H1 (cell line): ENCODE data around the gene MBD5. TPM values are rescaled to one million over a fixed set of nuclear protein-coding genes. Genes with fewer than 3 reads are reported as not detected.

ENCODE experiments used
- CTCF ChIA-PET: fragments of 300-600 bp; sonication (Branson Sonifier 250); formaldehyde crosslinking; loops from one replicate; lab custom pipeline; 2021; ENCODE audit not compliant: partially characterized antibody; lab: Charles Lee
- POLR2A ChIA-PET: fragments of 300-600 bp; sonication (Branson Sonifier 250); formaldehyde crosslinking; loops from one replicate; lab custom pipeline; 2021; ENCODE audit warnings: inconsistent platforms; ENCODE audit not compliant: partially characterized antibody; lab: Charles Lee
- DNase-seq, 2 experiments: peaks; one replicate each; pipeline versions ENCODE4 v3.0.0 to v3.0.0-alpha.2; 2010 to 2022; ENCODE audit warnings: low spot score in 2 of 2, low read depth in 1 of 2, mixed read lengths in 1 of 2
- FAIRE-seq: peaks from 2 replicates; lab custom pipeline; 2011; peaks lifted over from hg19 to GRCh38; lab: Jason Lieb, UNC
- H2AFZ ChIP-seq: 2 replicates; pipeline ENCODE4 v1.8.1; 2012; ENCODE audit warnings: low read length, inconsistent platforms
- H2AK5ac ChIP-seq: 2 replicates; pipeline ENCODE4 v1.6.1; 2013; ENCODE audit warnings: low read depth, low read length
- H2BK120ac ChIP-seq: replicated peaks from 2 replicates; pipeline ENCODE3; 2013; ENCODE audit warnings: low read depth, low read length, inconsistent platforms
- H2BK12ac ChIP-seq: 2 replicates; pipeline ENCODE4 v1.6.1; 2013; ENCODE audit warnings: low read depth, low read length
- H2BK15ac ChIP-seq: 2 replicates; pipeline ENCODE4 v1.6.1; 2013; ENCODE audit warnings: low read length
- H2BK20ac ChIP-seq: 2 replicates; pipeline ENCODE4 v1.6.1; 2013; ENCODE audit warnings: low read length
- H2BK5ac ChIP-seq: 2 replicates; pipeline ENCODE4 v1.6.1; 2013; ENCODE audit warnings: low read depth, low read length
- H3K14ac ChIP-seq: 2 replicates; pipeline ENCODE4 v1.6.1; 2013; ENCODE audit warnings: inconsistent platforms; ENCODE audit not compliant: insufficient read length
- H3K18ac ChIP-seq: 2 replicates; pipeline ENCODE4 v1.6.1; 2013; ENCODE audit warnings: low read length; ENCODE audit errors: extremely low read depth
- H3K23ac ChIP-seq: 2 replicates; pipeline ENCODE4 v1.6.1; 2013; ENCODE audit warnings: inconsistent platforms; ENCODE audit not compliant: insufficient read length
- H3K23me2 ChIP-seq: 2 replicates; pipeline ENCODE4 v1.6.1; 2013; ENCODE audit warnings: low read depth, low read length
- H3K27ac ChIP-seq: 2 replicates; pipeline ENCODE4 v1.6.1; 2011; ENCODE audit warnings: low read depth, low read length, inconsistent platforms
- H3K27me3 ChIP-seq, 4 experiments: replicated peaks in 1 of 4; 1 replicate in 1 of 4; 2 replicates in 3 of 4; pipeline versions ENCODE4 v1.6.1 to v1.8.1; 2011 to 2013; ENCODE audit warnings: low read length in 3 of 4, mild to moderate bottlenecking in 3 of 4, inconsistent platforms in 2 of 4, mixed read lengths in 2 of 4, moderate library complexity in 1 of 4; ENCODE audit not compliant: control insufficient read depth in 3 of 4, insufficient read depth in 3 of 4; ENCODE audit errors: extremely low read depth in 1 of 4
- H3K36me3 ChIP-seq, 4 experiments: 2 replicates each; pipeline versions ENCODE4 v1.6.1 to v1.8.1; 2011 to 2013; ENCODE audit warnings: mild to moderate bottlenecking in 4 of 4, low read length in 3 of 4, moderate library complexity in 2 of 4, control low read depth in 1 of 4, inconsistent platforms in 1 of 4; ENCODE audit not compliant: insufficient read depth in 4 of 4, control insufficient read depth in 2 of 4
- H3K4ac ChIP-seq: replicated peaks from 2 replicates; pipeline ENCODE3; 2013; ENCODE audit warnings: low read length, low read depth, mixed read lengths, inconsistent platforms; ENCODE audit not compliant: insufficient read length
- H3K4me1 ChIP-seq, 4 experiments: replicated peaks in 1 of 4; 1 replicate in 1 of 4; 2 replicates in 3 of 4; pipeline versions ENCODE4 v1.6.1 to v1.8.1; 2011 to 2013; ENCODE audit warnings: low read length in 3 of 4, inconsistent platforms in 2 of 4, mixed read lengths in 1 of 4; ENCODE audit not compliant: insufficient read depth in 4 of 4, control insufficient read depth in 3 of 4
- H3K4me2 ChIP-seq, 2 experiments: 2 replicates each; pipeline versions ENCODE4 v1.6.1 to v1.8.1; 2011 to 2013; ENCODE audit warnings: low read depth in 2 of 2, low read length in 2 of 2, control low read depth in 1 of 2, inconsistent platforms in 1 of 2, mild to moderate bottlenecking in 1 of 2; ENCODE audit not compliant: insufficient read depth in 1 of 2
- H3K4me3 ChIP-seq, 4 experiments: fragments of 200-600, 300-600 bp in 1 of 4; sonication (generic), shearing (Covaris generic), sonication (Bioruptor Twin) in 1 of 4; 2 replicates each; pipeline versions ENCODE4 v1.5.1 to v1.8.1; 2011 to 2016; ENCODE audit warnings: low read length in 4 of 4, low read depth in 3 of 4, control low read depth in 2 of 4, inconsistent platforms in 2 of 4, mild to moderate bottlenecking in 2 of 4, mixed read lengths in 1 of 4, moderate library complexity in 1 of 4; ENCODE audit not compliant: insufficient read depth in 2 of 4; ENCODE audit errors: extremely low read depth in 1 of 4
- H3K56ac ChIP-seq: replicated peaks from 2 replicates; pipeline ENCODE3; 2013; ENCODE audit warnings: low read depth, mild to moderate bottlenecking, mixed read lengths, low read length, inconsistent platforms; ENCODE audit not compliant: insufficient read length
- H3K79me1 ChIP-seq: 2 replicates; pipeline ENCODE4 v1.6.1; 2013; ENCODE audit warnings: low read depth, low read length, control low read depth
- H3K79me2 ChIP-seq, 2 experiments: 2 replicates each; pipeline versions ENCODE4 v1.6.1 to v1.8.1; 2012 to 2013; ENCODE audit warnings: low read length in 2 of 2, mild to moderate bottlenecking in 2 of 2, inconsistent platforms in 1 of 2; ENCODE audit not compliant: insufficient read depth in 2 of 2, control insufficient read depth in 1 of 2
- H3K9ac ChIP-seq, 4 experiments: replicated peaks in 1 of 4; 1 replicate in 1 of 4; 2 replicates in 3 of 4; pipeline versions ENCODE4 v1.6.1 to v1.8.1; 2011 to 2013; ENCODE audit warnings: low read depth in 3 of 4, low read length in 3 of 4, control low read depth in 2 of 4, mild to moderate bottlenecking in 2 of 4, moderate library complexity in 2 of 4, inconsistent platforms in 1 of 4; ENCODE audit errors: extremely low read depth in 1 of 4
- H3K9me3 ChIP-seq, 2 experiments: 2 replicates each; pipeline versions ENCODE4 v1.6.1 to v1.8.1; 2012 to 2013; ENCODE audit warnings: mild to moderate bottlenecking in 2 of 2, moderate library complexity in 2 of 2, control low read depth in 1 of 2, inconsistent platforms in 1 of 2, low read depth in 1 of 2, low read length in 1 of 2, mixed read lengths in 1 of 2; ENCODE audit not compliant: insufficient read depth in 2 of 2
- H4K20me1 ChIP-seq, 2 experiments: replicated peaks in 1 of 2; 2 replicates each; pipeline versions ENCODE3 to v1.8.1; 2011 to 2013; ENCODE audit warnings: inconsistent platforms in 2 of 2, low read length in 2 of 2, mild to moderate bottlenecking in 1 of 2; ENCODE audit not compliant: insufficient read depth in 2 of 2, control insufficient read depth in 1 of 2
- H4K5ac ChIP-seq: 2 replicates; pipeline ENCODE4 v1.6.1; 2013; ENCODE audit warnings: low read length, low read depth, mixed read lengths, inconsistent platforms; ENCODE audit not compliant: insufficient read length
- H4K8ac ChIP-seq: 2 replicates; pipeline ENCODE4 v1.8.0; 2013; ENCODE audit warnings: mild to moderate bottlenecking, moderate library complexity, low read length, inconsistent platforms; ENCODE audit not compliant: insufficient read depth; ENCODE audit errors: extremely low read depth
- H4K91ac ChIP-seq: replicated peaks from 2 replicates; pipeline ENCODE3; 2013; ENCODE audit warnings: low read length, mixed read lengths, inconsistent platforms; ENCODE audit not compliant: insufficient read length
- ASH2L ChIP-seq: fragments of 200-600, 300-600 bp; sonication (generic); IDR thresholded peaks from one replicate; pipeline ENCODE4 v1.7.1; 2017; ENCODE audit warnings: low read length
- CHD2 ChIP-seq: IDR thresholded peaks from 2 replicates; pipeline ENCODE4 v1.6.1; 2012; ENCODE audit warnings: low read length, improper control_type of control experiment
- EZH2 ChIP-seq: fragments of 200-600 bp; sonication (generic); IDR thresholded peaks from 2 replicates; pipeline ENCODE4 v1.7.1; 2012; ENCODE audit warnings: low read depth, mild to moderate bottlenecking, moderate library complexity, low read length, inconsistent platforms; ENCODE audit not compliant: severe bottlenecking
- GABPA ChIP-seq: IDR thresholded peaks from 2 replicates; pipeline ENCODE4 v1.6.1; 2011; ENCODE audit warnings: mild to moderate bottlenecking, low read length, moderate library complexity, borderline replicate concordance; ENCODE audit not compliant: insufficient read depth
- HDAC6 ChIP-seq: IDR thresholded peaks from one replicate; pipeline ENCODE4 v1.7.1; 2012; ENCODE audit warnings: low read depth, mild to moderate bottlenecking, inconsistent platforms, low read length, moderate library complexity
- POU5F1 ChIP-seq: IDR thresholded peaks from 2 replicates; pipeline ENCODE4 v1.6.1; 2011; ENCODE audit warnings: low read depth, mild to moderate bottlenecking, low read length, moderate library complexity
- RAD21 ChIP-seq, 2 experiments: IDR thresholded peaks in 1 of 2; conservative IDR thresholded peaks in 1 of 2; 2 replicates each; pipeline ENCODE4 v1.6.1; 2011; ENCODE audit warnings: low read depth in 2 of 2, low read length in 2 of 2, improper control_type of control experiment in 1 of 2, inconsistent platforms in 1 of 2, mild to moderate bottlenecking in 1 of 2, moderate library complexity in 1 of 2
- SIX5 ChIP-seq: IDR thresholded peaks from 2 replicates; pipeline ENCODE4 v1.6.1; 2011; ENCODE audit warnings: mild to moderate bottlenecking, low read depth, low read length
- SP2 ChIP-seq: IDR thresholded peaks from 2 replicates; pipeline ENCODE4 v1.6.1; 2012; ENCODE audit warnings: mild to moderate bottlenecking, low read length, inconsistent platforms
- SP4 ChIP-seq: IDR thresholded peaks from 2 replicates; pipeline ENCODE4 v1.6.1; 2012; ENCODE audit warnings: low read length, inconsistent platforms
- TBP ChIP-seq: IDR thresholded peaks from 2 replicates; pipeline ENCODE4 v1.6.1; 2011; ENCODE audit warnings: low read depth, low read length, improper control_type of control experiment
- TCF12 ChIP-seq: IDR thresholded peaks from 2 replicates; pipeline ENCODE4 v1.6.1; 2011; ENCODE audit warnings: low read depth, mild to moderate bottlenecking, low read length
- WGBS, 2 experiments: shearing (Covaris generic) in 1 of 2; methylation state at CpG; one replicate each; pipeline versions ENCODE4 v1.1.6 to v1.1.7; 2013 to 2015; ENCODE audit warnings: low lambda C conversion rate in 2 of 2, mixed read lengths in 2 of 2, inconsistent platforms in 1 of 2, low coverage in 1 of 2, missing lambda C conversion rate in 1 of 2; ENCODE audit not compliant: insufficient replicate concordance in 2 of 2, insufficient coverage in 1 of 2, insufficient read length in 1 of 2; ENCODE audit errors: extremely low coverage in 1 of 2, missing lambda C conversion rate in 1 of 2; 5-methylcytosine and 5-hydroxymethylcytosine counted together
- polyA plus RNA-seq, 7 experiments: library from polyadenylated mRNA; depleted of rRNA in 3 of 7; stranded (reverse) in 5 of 7; unstranded in 2 of 7; fragments of >200 nt in 5 of 7; fragments of 200-250 nt in 2 of 7; gene quantifications; 1 replicate in 5 of 7; 2 replicates in 1 of 7; 4 replicates in 1 of 7; pipeline versions ENCODE4 v1.2.1 to v1.2.3, GENCODE V29; 2011 to 2013; ENCODE audit warnings: missing spikeins in 2 of 7, mixed read lengths in 2 of 7
- total RNA-seq: library from RNA; stranded (reverse); fragmentation: NEBNext Ultra II Directional; extraction: Animal tissue kit (Norgen Biotek cat#: 25700); gene quantifications from 2 replicates; pipeline ENCODE4 v1.2.1, GENCODE V29; 2021
- TF ChIP-seq, protein P1 (sequence below), 3 experiments: IDR thresholded peaks; 1 replicate in 2 of 3; 2 replicates in 1 of 3; pipeline versions ENCODE4 v1.5.1 to v1.6.1; 2011; ENCODE audit warnings: low read length in 3 of 3, mild to moderate bottlenecking in 3 of 3, inconsistent platforms in 2 of 3, low read depth in 1 of 3, moderate library complexity in 1 of 3; ENCODE audit not compliant: insufficient read depth in 1 of 3; ENCODE audit errors: control extremely low read depth in 1 of 3

MBD5 gene
- total and polyA plus RNA-seq, 2 of the 8 experiments (the other 6 are each of a cell fraction or from before 2014, with no cell fraction given), result 9.7 to 29.4 TPM

DNA sequence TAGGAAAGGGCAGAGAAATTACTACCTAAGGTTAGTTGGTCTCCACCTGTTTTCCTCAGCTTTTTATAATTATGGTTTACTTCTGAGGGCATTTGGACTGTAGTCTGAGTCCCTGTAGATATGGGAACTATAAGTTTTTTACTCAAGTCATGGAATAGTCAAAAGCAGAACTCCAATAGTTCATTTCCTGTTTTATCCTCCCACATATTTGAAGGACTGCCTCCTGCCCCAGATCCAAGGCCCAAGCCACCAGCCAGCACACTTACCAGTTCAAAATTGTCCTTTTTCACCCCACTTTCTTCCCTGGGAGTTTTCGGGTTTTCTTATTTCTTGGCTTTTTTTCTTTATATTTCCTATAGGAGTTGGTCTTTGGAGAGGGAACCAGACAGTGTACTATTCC lies 164.1 kb downstream of the MBD5 start:
- no peak overlapping the region for H4K91ac ChIP-seq
- H3K36me3 ChIP-seq, result no peaks in the 10 kb centered on the region; a peak in 1 of 8 replicates
- H3K79me1 ChIP-seq, result no peaks in the 10 kb centered on the region
- H2AK5ac ChIP-seq, result no peak overlapping the region
- no peak overlapping the region for H4K5ac ChIP-seq
- H3K18ac ChIP-seq, result no peak overlapping the region
- no peak overlapping the region for H4K8ac ChIP-seq
- H3K79me2 ChIP-seq, result no peaks in the 10 kb centered on the region
- H2BK5ac ChIP-seq, result no peak overlapping the region
- no peak overlapping the region for H3K4ac ChIP-seq
- H3K4me2 ChIP-seq, result no peak overlapping the region
- FAIRE-seq (no peak), DNase-seq (no peak)
- H3K23ac ChIP-seq, result no peak overlapping the region
- H3K9ac ChIP-seq, result no peak overlapping the region
- no peaks in the 10 kb centered on the region for H4K20me1 ChIP-seq
- no peak overlapping the region for H2BK15ac ChIP-seq
- no peaks in the 10 kb centered on the region for H3K27me3 ChIP-seq
- ChIA-PET CTCF (no interaction called here), POLR2A (no interaction called here)
- no peak overlapping the region for H3K56ac ChIP-seq
- H3K4me1 ChIP-seq, result no peaks in the 10 kb centered on the region
- no peak overlapping the region for H2BK12ac ChIP-seq
- H3K23me2 ChIP-seq, result no peaks in the 10 kb centered on the region
- H3K14ac ChIP-seq, result no peak overlapping the region
- no peak overlapping the region for H3K27ac ChIP-seq
- no peak overlapping the region for H2BK120ac ChIP-seq
- H2BK20ac ChIP-seq, result no peak overlapping the region
- no peak overlapping the region for H3K4me3 ChIP-seq
- H2AFZ ChIP-seq, result no peak overlapping the region
- no peaks in the 10 kb centered on the region; a peak in 1 of 4 replicates for H3K9me3 ChIP-seq
- WGBS, 2 experiments, result 67% methylated on average over 1 of the region's 1 CpG; no CpG with 5 or more reads in 1 of the 2 experiments
- TF ChIP-seq HDAC6, result no peak
- no peak for TF ChIP-seq CHD2
- no peak for TF ChIP-seq SP2
- no peak for TF ChIP-seq POU5F1
- no peak for TF ChIP-seq GABPA
- TF ChIP-seq TBP, result no peak
- TF ChIP-seq EZH2, result no peak
- TF ChIP-seq RAD21 (IDR thresholded peaks at IDR 0.05 in 1 of 2, conservative IDR thresholded peaks at IDR 0.05 in 1 of 2; ENCODE audit: low read depth in 2 of 2, low read length in 2 of 2), result no peak
- TF ChIP-seq, protein P1, sequence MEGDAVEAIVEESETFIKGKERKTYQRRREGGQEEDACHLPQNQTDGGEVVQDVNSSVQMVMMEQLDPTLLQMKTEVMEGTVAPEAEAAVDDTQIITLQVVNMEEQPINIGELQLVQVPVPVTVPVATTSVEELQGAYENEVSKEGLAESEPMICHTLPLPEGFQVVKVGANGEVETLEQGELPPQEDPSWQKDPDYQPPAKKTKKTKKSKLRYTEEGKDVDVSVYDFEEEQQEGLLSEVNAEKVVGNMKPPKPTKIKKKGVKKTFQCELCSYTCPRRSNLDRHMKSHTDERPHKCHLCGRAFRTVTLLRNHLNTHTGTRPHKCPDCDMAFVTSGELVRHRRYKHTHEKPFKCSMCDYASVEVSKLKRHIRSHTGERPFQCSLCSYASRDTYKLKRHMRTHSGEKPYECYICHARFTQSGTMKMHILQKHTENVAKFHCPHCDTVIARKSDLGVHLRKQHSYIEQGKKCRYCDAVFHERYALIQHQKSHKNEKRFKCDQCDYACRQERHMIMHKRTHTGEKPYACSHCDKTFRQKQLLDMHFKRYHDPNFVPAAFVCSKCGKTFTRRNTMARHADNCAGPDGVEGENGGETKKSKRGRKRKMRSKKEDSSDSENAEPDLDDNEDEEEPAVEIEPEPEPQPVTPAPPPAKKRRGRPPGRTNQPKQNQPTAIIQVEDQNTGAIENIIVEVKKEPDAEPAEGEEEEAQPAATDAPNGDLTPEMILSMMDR (IDR thresholded peaks at IDR 0.05; ENCODE audit: control extremely low read depth in 1 of 3, insufficient read depth in 1 of 3, low read depth in 1 of 3, low read length in 3 of 3), result no peak
- no peak for TF ChIP-seq ASH2L
- TF ChIP-seq SP4, result no peak
- TF ChIP-seq TCF12, result no peak
- TF ChIP-seq SIX5, result no peak
